CD8-positive, alpha-beta memory T cell (primary cell): ENCODE measurements around the gene EIF3J. TPM values are rescaled to one million over a fixed set of nuclear protein-coding genes. Genes with fewer than 3 reads are reported as not detected.

Experiments
- polyA plus RNA-seq: library from polyadenylated mRNA; unstranded; fragments of 300-500 nt; fragmentation: Illumina TruSeq; gene quantifications from one replicate; pipeline ENCODE4 v1.2.3, GENCODE V29; 2021
- total RNA-seq, 2 experiments: library from RNA; stranded (reverse); gene quantifications; one replicate each; pipeline ENCODE4 v1.2.3, GENCODE V29; 2021

The EIF3J gene
- total and polyA plus RNA-seq, 3 experiments from 2014 or later: 24.9 to 186 (median 167) TPM

Other genes starting within 250 kb of the EIF3J start
- gene GOLM2, start 248.4 kb upstream of the EIF3J start, total RNA-seq: 10 to 100 TPM; 47.2 to 47.5 TPM
- 53.3 TPM for gene GOLM2, start 248.4 kb upstream of the EIF3J start, polyA plus RNA-seq
- 10 to 100 TPM; 63.0 to 69.8 TPM for gene CTDSPL2, start 109.5 kb upstream of the EIF3J start, total RNA-seq
- 42.4 TPM for gene CTDSPL2, start 109.5 kb upstream of the EIF3J start, polyA plus RNA-seq
- gene SPG11, start 126.5 kb downstream of the EIF3J start, total RNA-seq: 10 to 100 TPM; 60.8 to 62.1 TPM
- 32.0 TPM for gene SPG11, start 126.5 kb downstream of the EIF3J start, polyA plus RNA-seq
- 1 to 10 TPM; 7.7 to 9.1 TPM for gene PATL2, start 174.2 kb downstream of the EIF3J start, total RNA-seq
- 19.8 TPM for gene PATL2, start 174.2 kb downstream of the EIF3J start, polyA plus RNA-seq
- gene B2M, start 174.4 kb downstream of the EIF3J start, total RNA-seq: 1,000 to 10,000 TPM; 4,597 to 4,837 TPM
- gene B2M, start 174.4 kb downstream of the EIF3J start, polyA plus RNA-seq: 38,920 TPM
- gene TRIM69, start 199.4 kb downstream of the EIF3J start, total RNA-seq: 10 to 100 TPM; 70.8 to 73.8 TPM
- gene TRIM69, start 199.4 kb downstream of the EIF3J start, polyA plus RNA-seq: 37.0 TPM